Hypothalamus (tissue), 51 donors: Measurements from ENCODE around the gene RNU5D-1.
"Not testable (repeated sequence)": the region's sequence is repeated elsewhere in the genome, so short reads cannot be mapped to it uniquely, and the experiment has no call there.

Experiments
- DNase-seq, 51 donors: peaks; one replicate each; lab custom pipeline; 2025; lab: John Stamatoyannopoulos, UW

RNU5D-1 gene

DNA sequence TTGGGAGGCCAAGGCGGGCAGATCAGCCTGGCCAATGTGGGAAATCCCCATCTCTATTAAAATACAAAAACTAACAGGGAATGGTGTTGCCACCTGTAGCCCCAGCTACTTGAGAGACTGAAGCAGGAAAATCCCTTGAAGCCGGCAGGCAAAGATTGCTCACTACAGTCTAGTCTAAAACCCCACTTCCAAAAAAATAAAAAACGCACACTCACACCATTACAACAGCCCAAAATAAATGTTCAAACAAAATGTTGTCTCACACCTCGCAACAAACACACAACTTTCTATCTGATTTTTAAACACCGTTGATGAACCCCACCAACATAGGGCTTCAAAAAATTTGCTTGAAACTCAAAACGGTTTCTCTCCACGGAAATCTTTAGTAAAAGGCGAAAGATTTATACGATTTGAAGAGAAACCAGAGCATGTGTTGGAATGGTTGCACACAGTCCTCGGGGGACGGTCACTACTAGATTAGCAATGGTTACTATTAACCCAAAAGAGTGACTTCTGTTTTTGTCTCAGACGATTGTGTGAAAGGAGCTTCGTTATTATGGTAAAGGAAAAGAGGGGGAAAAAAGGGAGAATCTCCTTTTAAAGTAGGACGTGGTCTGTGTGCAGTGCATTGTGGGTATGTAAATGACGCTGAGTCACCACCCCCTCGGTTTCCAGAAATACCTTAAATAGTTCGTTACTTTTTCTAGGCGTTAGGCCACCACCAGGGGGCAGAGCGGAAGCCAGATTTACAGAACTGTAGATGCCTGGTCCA is at the start of gene RNU5D-1:
RNU5D-1 (minus strand) TSS at position 430 of the 772 bp plus-strand sequence.
- DNase-seq, result peak; percentile 18 to 98 (median 80)

DNA sequence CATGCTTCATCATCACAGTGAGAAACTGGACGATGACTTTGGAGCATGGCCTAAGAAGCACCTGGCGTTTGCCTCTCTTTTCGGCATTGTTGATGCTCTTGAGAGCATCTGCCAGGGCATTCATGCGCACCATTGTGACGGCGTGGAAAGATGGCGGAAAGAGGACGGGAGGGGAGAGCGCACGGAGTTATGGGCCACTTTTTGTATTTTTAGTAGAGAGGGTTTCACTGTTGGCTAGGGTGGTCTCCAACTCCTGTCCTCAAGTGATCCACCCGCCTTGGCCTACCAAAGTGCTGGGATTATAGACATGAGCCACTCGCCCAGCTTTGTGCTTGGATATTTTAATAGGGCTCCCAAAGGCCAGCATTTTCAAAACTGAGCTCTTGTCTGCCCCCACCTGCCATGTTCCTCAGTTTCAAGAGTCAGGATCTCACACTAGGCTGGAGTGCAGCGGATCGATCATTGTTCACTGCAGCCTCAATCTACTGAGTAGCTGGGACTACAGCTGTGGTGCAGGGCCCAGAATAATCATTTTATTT is 49.7 kb upstream of the RNU5D-1 start:
- DNase-seq, result no peak

DNA sequence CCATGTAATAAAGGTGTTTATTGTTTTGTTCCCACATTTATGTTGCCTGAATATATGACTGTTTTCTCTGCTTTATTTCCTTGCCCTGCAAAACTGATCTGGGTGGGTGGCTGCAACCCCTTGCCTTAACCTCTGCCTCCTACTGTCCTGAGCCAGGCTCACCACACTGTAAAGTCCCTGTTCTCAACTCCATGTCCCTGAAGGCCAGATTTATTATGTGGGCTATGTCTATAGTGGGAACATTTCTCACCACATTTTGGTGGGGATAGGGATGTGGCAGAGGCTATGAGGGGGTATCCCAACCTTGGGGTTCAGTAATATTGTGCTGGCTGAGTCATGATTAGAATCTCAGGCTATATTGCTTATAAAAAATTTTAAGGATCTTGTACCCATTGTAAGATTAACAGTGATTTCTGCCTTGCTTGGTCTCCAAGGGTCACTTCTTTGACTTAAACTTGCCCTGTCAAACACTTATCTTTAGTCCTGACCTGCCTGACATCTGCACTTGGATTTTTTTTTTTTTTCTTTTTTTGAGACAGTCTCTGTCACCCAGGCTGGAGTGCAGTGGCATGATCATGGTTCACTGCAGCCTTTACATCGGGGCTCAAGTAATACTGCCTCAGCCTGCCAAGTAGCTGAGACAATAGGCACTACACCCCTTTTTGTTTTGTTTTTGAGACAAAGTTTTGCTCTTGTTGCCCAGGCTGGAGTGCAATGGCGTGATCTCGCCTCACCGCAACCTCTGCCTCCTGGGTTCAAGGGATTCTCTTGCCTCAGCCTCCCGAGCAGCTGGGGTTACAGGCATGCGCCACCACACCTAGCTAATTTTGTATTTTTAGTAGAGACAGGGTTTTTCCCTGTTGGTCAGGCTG is 48.0 kb upstream of the RNU5D-1 start:
- DNase-seq, result no peak

DNA sequence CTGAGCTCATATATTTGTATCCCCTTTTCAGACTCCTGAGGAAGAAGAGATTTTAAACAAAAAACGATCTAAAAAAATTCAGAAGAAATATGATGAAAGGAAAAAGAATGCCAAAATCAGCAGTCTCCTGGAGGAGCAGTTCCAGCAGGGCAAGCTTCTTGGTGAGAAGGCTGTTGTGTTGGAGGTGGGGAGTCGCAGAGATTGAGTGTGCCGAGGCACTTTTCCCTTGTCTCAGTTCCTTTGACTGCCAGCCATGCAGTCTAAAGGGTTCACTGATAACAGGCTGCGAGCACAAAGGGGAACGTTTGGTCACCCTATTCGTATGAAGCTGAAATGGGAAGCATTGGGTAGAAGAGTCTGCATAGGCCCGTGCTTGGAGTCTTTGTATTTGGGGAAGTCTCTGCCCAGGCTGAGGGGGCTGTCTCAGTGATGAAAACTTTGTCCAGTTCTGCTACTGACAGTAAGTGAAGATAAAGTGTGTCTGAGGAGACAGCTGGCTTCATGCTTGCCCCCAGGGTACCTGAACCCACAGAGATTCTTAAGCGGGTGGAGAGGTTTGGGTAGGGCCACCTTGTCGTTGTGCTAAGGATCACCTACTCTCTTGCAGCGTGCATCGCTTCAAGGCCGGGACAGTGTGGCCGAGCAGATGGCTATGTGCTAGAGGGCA is 47.1 kb upstream of the RNU5D-1 start:
- DNase-seq, result no peak

DNA sequence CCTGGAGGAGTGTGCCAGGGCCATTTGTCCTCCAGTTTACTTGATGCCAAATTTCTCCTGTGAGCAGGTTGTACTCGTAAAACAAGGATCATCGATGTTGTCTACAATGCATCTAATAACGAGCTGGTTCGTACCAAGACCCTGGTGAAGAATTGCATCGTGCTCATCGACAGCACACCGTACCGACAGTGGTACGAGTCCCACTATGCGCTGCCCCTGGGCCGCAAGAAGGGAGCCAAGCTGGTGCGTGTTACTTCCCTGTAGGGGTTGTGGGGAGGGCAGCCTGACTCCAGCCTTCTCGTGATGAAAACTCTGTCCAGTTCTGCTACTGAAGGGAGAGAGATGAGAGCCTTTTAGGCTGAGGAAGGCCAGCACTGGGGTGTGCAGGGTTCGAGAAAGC is 46.6 kb upstream of the RNU5D-1 start:
- DNase-seq, result no peak

DNA sequence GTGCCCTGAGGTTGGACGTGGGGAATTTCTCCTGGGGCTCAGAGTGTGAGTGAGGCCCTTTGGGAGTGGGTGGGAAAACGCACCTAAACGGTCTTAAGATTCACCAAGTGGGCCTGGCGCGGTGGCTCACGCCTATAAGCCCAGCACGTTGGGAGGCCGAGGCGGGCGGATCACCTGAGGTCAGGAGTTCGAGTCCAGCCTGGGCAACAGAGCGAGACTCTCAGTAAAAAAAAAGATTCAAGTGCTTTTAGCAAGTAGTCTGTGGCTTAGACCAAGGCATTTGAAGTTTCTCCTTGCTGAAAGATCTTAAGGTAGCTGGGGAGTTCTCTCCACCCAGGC is 45.7 kb upstream of the RNU5D-1 start:
- DNase-seq, result no peak

DNA sequence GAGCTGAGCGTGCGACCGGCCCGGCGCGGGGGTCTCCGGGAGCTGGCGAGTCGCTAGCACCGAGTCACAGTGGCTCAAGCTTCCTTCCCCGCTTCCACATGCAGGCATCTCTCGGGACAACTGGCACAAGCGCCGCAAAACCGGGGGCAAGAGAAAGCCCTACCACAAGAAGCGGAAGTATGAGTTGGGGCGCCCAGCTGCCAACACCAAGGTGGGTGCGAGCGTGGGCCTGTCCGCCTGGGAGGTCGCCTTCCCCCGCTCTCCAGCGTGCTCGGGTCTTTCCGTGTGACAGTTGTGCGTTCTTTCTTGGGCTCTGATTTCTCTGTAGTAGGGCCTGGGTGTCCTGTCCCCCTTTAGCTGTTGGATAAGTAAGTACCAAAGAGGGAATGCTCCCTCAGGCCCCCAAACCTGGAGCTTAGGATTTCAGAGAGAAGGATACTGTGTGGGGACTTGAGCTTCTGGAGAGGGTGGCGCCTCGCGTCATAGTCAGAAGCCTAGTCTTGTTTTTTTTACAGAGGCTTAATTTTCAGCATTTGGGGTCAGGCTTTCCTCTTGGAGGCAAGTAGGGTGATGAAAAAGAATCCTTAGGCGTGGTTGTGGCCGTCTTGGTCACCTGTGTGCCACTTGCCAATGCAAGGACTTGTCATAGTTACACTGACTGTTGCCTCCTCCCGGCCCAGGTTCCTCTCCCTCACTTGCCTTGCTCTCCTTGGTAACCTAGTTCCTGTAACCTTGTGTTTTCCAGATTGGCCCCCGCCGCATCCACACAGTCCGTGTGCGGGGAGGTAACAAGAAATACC is 45.2 kb upstream of the RNU5D-1 start:
- DNase-seq, result peak in 9 of 51 donors; percentile 41 to 78 (median 57)

DNA sequence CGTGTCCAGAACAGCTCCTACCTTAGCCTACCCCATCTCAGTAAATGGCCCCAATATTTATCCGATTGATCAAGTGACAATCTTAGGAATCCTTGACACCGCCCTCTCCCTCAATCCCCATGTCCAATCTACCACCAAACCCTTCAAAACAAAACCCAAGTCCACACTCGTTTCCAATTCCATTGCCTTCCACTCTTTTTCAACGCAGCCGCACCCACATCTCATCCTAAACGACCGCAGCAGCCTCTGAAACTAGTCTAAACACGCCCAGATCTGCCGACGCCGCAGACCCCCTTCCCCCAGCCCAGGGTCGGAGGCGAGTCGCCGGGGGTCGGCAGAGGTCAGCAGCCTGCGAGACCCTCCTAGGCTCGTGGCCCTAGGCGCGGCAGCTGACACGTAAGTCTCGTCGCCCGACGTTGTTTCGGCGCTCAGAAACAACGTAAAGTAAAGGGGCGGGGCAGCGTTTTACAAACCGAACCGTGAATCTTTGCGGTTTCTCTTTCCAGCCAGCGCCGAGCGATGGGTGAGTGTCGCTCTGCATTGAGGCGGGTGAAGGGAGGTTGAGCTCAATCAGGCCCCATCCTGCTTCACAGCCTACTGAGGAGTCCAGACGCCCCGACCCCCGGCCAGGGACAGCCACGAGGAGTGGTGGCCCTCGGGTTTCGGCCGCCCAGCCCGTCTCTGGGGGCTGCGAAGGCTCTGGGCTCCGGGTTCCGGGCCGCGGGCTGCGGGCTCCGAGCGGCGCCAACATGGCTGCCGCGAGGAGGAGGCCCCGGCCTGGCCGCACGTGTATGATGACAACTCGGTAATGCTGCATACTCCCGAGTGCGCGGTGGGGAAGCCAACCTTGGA is 44.3 kb upstream of the RNU5D-1 start, which contains the start of gene RPS8:
RPS8 (plus strand) TSS at position 463 of the 852 bp plus-strand sequence; CDS start at position 520, 57 bp downstream.
- DNase-seq, result peak; percentile 62 to 95 (median 84)

DNA sequence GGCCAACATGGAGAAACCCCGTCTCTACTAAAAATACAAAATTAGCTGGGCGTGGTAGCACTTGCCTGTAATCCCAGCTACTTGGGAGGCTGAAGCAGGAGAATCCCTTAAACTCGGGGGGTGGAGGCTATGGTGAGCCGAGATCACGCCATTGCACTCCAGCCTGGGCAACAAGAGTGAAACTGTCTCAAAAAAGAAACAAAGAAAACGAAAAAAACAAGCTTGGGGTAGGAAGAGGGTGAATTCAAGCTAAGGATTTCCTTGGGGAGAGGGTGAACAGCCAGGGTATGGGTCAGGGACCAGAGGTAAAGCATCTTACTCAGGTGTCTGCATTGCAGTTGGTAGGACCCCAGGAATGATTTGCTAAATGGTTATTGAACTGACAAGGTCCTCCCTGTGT is 35.5 kb upstream of the RNU5D-1 start:
- DNase-seq, result not testable (repeated sequence)

DNA sequence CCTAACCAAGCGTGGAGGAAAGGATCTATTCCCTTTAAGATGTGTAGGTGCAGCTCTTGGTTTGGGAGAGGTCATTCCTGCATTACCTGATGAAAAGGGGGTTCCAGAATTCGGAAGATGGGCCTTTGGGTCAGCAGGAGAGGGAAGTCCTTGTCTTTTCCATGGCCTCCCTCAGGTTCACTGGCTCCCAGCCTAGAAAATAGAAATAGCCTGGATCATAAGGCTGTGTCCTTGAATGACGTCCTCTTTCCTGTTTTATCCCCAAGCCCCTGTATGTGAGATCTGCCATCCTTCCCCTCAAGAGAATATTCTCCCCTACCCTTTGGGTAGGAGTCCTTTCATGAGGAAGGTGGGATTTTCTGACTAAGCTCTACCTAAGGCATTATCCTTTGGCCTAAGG is 29.9 kb upstream of the RNU5D-1 start:
- no peak for DNase-seq

DNA sequence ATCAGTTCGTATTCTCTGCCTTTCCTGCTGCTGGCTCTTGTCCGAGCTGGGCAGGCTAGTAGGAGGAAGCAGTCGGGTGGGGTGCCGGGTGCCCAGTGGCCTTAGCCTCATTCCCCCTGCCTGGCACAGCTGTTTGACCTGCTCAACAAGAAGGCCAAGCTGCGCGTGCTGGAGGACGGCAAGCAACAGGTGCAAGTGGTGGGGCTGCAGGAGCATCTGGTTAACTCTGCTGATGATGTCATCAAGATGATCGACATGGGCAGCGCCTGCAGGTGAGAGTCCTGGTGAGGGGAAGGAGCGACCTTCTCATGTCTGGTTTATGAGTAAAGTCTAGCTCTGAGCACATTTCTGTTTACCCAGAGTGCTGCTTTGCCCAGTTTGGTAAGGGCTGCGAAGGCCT is 28.1 kb upstream of the RNU5D-1 start:
- DNase-seq, result no peak

DNA sequence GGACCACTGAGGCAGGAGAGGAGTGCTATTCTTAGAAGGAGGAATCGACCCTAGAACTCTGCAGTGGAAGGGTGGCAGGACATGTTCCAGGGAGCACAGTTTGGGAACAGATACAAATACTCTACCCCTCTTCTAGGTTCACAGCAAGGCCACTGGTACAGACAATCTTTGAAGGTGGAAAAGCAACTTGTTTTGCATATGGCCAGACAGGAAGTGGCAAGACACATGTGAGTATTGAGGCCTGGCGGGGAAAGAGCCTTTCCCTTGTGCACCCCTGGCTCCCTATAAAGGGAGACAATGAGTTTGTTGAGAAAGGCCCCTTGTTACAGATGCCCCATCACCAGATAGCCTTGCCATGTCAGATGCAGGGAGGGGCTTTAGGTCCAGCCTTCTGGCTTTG is 26.4 kb upstream of the RNU5D-1 start:
- DNase-seq, result no peak

DNA sequence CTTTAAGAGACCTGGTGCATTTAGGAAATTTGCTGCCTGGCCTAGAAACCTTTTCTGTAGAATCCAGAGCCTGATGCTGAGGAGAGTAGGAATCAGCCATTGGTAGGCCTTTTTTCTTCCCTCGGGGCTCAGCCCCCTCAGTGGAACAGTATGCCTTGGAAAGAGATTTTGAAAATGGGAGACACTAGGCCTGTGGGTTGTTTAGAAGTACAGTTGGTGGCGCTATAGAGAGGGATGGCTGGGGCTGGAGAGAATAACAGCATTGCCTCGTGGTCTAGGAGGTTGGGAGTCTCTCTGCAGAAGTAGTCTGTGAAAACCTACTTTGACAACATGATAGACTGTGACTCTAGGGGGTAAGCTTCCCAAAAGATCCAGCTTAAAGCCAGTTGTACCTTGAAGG is 16.9 kb upstream of the RNU5D-1 start:
- no peak for DNase-seq

DNA sequence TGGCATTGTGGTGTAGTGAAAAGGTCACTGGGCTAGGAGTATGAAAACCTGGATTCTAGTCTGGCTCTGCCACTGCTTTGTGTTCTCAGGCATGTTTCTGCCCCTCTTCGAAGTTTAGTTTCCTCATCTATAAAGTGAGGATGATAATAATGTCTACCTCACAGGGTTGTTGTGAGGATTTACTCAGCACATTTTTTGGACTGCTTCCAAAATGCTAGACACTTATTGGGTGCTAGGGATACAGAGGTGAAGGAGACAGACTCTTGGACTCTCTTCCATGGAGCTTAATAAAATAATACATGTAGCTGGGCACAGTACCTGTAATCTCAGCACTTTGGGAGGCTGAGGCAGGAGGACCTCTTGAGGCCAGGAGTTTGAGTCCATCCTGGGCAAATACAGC is 12.2 kb upstream of the RNU5D-1 start:
- no peak for DNase-seq

DNA sequence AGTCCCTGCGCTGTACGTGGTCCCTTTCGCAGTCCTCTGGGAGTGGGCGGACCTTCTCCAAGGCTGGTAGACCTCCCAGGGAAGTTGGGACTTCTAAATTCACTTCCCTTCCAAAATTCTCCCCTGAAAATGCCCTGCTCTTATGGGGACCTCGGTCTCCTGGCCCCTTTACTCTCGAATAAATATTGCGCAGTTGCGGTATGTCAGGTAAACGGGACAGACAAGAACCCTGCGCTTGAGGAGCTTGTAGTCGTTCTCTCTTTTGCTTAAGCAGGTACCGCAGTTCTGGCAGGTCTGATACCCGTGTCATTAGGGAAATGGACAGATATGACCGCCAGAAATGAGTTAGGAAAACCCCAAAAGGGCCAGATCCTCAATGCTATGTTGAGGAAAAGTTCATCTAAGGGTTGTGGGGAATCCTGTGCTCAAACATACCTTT is 9.2 kb upstream of the RNU5D-1 start:
- no peak for DNase-seq

DNA sequence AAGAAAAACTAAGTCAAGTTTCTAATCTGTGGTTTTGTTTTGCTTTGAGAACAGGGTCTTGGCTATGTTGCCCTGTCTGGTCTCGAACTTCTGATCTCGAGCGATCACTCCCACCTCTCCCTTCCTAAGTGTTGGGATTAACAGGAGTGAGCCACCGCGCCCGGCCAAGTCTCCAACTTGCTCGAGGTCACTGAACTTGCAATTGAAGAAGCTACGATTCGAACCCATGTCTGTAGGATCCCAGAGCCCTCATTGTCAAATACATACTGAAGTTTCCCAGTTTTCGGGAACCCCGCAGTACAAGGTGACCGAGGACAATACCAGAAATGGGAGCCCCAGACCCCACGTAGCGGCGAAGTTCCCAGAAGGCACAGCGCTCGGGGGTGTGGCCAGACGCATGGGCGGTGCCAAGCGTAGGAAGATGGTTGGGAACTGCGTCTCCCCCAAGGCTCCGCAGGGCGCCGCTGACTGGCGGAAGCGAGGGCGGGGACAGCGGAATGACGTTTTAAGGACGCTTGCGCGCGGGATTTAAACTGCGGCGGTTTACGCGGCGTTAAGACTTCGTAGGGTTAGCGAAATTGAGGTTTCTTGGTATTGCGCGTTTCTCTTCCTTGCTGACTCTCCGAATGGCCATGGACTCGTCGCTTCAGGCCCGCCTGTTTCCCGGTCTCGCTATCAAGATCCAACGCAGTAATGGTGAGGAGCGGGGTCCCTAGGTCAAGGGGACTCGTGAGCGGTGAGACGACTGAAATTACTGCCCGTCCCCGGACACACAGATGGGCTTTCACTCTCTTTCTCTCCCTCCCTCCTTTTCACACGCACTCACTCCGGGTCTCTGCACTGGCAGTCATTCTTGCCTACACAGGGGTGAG is 8.6 kb upstream of the RNU5D-1 start, which contains the start of gene KIF2C:
KIF2C (plus strand) TSS at position 531 of the 872 bp plus-strand sequence; CDS start at position 627, 96 bp downstream.
- DNase-seq, result peak; percentile 51 to 97 (median 92)

DNA sequence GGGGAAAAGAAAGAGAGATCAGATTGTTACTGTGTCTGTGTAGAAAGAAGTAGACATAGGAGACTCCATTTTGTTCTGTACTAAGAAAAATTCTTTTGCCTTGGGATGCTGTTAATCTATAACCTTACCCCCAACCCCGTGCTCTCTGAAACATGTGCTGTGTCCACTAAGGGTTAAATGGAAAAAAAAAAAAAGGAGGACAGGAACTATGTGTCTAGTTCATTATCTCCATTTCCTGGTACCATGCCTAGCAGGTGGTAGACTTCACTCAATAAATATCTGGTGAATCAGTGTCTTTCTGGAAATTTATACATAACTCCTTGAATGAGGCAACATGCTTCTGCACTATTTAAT is 8.0 kb upstream of the RNU5D-1 start:
- DNase-seq, result not testable (repeated sequence)

DNA sequence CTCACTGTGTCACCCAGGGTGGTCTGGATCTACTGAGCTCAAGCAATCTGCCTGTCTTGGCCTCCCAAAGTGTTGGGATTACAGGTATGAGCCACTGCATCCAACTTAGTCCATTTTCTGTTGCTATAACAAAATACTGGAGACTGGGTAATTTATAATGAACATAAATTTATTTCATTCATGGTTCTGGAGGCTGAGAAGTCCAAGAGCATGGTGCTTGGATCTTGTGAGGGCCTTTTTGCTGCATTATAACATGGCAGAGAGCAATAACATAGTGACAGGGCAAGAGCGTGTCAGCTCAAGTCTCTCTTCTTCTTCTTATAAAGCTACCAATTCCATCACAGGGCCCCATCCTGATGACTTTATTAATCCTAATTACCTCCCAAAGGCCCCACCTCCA is 5.0 kb upstream of the RNU5D-1 start:
- DNase-seq, result no peak
